ENCODE data around the gene RASSF3.
"Not testable (repeated sequence)": the region's sequence is repeated elsewhere in the genome, so short reads cannot be mapped to it uniquely, and the experiment has no call there.

Gene RASSF3

DNA sequence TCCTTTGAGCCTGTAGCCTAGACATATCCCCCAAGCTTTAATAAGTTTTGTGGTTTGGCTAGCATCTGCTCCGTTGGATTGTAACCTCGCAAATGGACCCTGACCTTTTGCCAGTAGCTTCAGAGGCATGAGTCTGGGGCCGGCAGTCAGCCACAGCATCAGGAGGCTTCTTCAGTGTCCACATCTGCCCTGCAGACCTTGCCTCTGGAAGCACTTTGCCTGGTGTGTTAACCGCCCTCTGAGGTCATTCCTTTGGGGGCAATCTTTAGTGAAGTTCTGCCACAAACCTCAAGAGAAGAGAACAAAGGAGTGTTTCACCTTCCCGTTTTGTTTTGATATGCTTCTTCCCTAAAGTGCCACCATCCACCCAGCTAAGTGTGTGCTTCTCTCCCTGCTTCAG, 77.5 kb downstream of the RASSF3 start:
- peak; percentile 70 for DNase-seq (ENCODE audit: low read depth)
- no peak overlapping the region for H3K4me3 ChIP-seq (ENCODE audit: control insufficient read depth, low read depth, low read length)
- TF ChIP-seq, protein P1, sequence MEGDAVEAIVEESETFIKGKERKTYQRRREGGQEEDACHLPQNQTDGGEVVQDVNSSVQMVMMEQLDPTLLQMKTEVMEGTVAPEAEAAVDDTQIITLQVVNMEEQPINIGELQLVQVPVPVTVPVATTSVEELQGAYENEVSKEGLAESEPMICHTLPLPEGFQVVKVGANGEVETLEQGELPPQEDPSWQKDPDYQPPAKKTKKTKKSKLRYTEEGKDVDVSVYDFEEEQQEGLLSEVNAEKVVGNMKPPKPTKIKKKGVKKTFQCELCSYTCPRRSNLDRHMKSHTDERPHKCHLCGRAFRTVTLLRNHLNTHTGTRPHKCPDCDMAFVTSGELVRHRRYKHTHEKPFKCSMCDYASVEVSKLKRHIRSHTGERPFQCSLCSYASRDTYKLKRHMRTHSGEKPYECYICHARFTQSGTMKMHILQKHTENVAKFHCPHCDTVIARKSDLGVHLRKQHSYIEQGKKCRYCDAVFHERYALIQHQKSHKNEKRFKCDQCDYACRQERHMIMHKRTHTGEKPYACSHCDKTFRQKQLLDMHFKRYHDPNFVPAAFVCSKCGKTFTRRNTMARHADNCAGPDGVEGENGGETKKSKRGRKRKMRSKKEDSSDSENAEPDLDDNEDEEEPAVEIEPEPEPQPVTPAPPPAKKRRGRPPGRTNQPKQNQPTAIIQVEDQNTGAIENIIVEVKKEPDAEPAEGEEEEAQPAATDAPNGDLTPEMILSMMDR (conservative IDR thresholded peaks at IDR 0.05; ENCODE audit: control insufficient read depth, insufficient read depth, low read depth, low read length) = no peak

DNA sequence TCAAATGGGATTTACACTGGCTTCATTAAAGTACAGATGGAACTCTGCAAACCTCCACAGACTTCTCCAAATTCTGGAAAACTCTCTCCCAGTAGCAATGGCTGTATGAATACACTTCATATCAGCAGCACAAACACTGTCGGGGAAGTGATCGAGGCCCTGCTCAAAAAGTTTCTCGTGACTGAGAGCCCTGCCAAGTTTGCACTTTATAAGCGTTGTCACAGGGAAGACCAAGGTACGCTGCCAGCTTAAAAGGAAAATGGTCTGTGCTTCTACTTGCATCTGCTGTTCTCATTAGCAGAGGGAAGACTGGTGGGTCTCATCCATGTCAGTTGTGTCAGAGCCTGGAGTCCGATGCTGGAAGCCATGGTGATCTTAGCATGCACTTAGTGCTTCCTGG, 77.9 kb downstream of the RASSF3 start:
- no peak for DNase-seq (ENCODE audit: low read depth)
- TF ChIP-seq, protein P1 (conservative IDR thresholded peaks at IDR 0.05; ENCODE audit: control insufficient read depth, insufficient read depth, low read depth, low read length) = no peak
- H3K4me3 ChIP-seq (ENCODE audit: control insufficient read depth, low read depth, low read length) = no peak overlapping the region

DNA sequence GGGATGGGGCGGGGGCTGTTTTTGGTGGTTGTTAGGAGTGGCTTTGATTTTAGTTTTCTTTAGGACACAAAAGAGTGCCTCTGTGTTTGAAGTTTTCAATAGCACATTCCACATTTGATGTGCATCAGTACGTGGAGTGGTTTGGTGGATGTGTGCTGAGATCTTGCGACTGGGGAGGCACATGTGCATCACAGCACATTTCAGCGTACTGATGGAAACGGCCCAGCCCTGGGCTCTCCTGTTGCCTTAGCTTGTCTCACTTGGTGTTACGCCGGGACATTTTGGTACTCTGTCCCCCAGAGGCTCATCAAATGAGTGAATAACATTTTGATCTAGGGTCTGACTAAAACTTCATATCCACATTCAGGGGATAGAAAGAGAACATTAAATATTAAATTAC, 78.4 kb downstream of the RASSF3 start:
- no peak overlapping the region for H3K4me3 ChIP-seq (ENCODE audit: control insufficient read depth, low read depth, low read length)
- TF ChIP-seq, protein P1 (conservative IDR thresholded peaks at IDR 0.05; ENCODE audit: control insufficient read depth, insufficient read depth, low read depth, low read length) = no peak
- DNase-seq (ENCODE audit: low read depth) = no peak

DNA sequence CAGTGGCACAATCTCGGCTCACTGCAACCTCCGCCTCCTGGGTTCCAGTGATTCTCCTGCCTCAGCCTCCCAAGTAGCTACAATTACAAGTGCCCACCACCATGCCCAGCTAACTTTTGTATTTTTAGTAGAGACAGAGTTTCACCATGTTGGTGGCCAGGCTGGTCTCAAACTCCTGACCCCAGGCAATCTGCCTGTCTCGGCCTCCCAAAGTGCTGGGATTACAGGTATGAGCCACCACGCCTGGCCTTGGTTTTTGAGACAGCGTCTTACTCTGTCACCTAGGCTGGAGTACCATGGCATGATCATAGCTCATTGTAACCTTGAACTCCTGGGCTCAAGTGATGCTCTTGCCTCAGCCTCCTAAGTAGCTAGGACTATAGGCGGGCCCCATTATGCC, 79.9 kb downstream of the RASSF3 start:
- not testable (repeated sequence) for DNase-seq (ENCODE audit: low read depth); H3K4me3 ChIP-seq (ENCODE audit: control insufficient read depth, low read depth, low read length)

DNA sequence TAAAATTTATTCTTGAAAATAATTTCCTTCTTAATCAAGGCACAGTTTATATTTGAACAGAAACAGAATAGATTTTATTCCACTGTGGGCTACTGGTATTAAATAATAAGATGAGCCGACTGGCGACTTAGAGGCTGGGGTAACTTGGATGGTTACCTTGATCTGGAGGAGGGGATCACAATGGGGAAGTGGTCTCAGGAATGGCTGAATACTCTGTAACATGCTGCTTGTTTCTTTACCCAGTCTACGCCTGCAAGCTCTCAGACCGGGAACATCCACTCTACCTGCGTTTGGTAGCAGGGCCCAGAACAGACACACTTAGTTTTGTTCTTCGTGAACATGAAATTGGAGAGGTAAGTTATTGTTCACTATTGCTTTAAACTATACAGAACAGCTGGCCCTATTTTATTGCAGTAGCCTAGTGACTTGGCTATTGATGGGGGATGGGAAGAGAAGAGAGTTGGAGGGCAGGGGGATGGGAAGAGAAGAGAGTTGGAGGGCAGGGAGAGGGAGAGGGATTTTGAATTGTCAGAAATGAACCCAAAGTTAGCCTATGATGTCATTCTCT, 81.0 kb downstream of the RASSF3 start:
- TF ChIP-seq, protein P1 (conservative IDR thresholded peaks at IDR 0.05; ENCODE audit: control insufficient read depth, insufficient read depth, low read depth, low read length) = no peak
- H3K4me3 ChIP-seq (ENCODE audit: control insufficient read depth, low read depth, low read length) = no peak overlapping the region
- DNase-seq (ENCODE audit: low read depth) = no peak

DNA sequence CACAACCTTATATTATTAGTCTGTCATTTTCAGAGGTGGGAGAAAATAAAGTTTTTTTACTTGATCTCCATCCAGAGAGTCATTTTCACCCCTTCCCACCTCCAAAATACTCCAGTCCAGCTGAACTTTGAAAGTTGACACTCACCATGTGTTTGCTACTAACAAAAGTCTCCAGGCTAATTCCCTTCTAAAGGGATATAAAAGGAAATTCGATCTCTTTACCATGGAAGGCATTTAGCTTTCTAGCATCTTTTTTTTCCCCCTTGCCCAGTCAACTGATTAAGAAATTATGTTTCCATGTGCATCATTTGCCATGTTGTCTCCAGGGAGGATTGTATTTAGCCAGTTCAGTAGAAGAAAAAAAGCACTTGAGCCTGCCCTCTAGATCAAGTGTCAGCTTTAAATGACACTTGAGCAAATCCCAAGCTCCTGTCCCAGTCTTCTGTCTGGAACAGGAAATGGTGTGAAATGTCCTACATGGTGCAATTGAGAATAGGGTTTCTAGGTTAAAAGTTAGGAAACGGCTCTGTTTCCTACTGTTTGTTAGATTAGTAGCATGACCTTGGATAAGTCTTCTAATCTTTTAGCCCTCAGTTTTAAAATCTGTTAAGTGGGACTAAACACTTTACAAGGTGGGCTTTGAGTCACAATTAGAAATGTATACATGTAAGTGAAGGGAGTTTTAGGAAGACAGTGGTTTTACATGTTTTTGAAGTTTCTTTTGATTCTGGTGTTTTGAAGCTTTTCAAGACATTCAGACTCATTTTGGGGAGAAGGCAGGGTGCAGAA, 81.7 kb downstream of the RASSF3 start:
- H3K4me3 ChIP-seq (ENCODE audit: control insufficient read depth, low read depth, low read length) = no peak overlapping the region
- TF ChIP-seq, protein P1 (conservative IDR thresholded peaks at IDR 0.05; ENCODE audit: control insufficient read depth, insufficient read depth, low read depth, low read length) = no peak
- no peak for DNase-seq (ENCODE audit: low read depth)

DNA sequence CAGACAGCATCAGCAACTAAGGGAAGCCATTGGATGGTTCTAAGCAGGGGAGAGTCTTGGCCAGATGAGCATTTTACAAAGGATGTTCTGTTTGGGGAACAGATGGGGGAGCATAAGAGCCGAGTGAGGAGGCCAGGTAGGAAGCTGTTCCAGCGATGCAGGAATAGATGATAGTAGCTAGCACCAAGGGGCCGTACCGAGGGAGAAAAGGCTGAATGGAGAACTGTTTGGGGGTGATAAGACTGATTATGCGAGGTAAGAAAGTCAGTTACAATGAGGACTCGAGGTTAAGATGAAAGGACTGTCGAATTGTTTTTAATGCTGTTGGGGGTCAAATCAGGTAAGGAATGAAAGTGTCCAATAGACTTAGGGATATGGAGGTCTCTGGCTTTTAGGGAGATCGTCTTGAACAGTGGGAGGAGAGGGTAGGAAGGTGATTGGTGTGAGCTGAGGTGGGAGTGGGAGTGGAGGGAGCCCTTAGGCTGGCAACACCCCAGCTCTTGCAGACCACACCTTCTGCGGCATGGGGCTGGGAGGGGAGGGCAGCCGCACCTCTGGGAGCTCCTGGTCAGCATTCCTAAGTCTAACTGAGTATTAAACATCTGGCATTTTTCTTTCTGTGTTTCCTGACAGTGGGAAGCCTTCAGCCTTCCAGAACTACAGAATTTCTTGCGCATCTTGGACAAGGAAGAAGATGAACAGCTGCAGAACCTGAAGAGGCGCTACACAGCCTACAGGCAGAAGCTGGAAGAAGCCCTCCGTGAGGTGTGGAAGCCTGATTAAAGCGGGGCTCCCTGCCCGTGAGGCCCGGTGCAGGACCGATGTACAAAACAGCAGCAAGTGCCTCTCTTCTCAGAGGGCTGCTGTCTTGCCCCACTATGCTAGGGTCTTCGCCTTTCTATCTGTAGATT, 84.1 kb downstream of the RASSF3 start:
- H3K4me3 ChIP-seq (ENCODE audit: control insufficient read depth, low read depth, low read length) = no peak overlapping the region
- TF ChIP-seq, protein P1 (conservative IDR thresholded peaks at IDR 0.05; ENCODE audit: control insufficient read depth, insufficient read depth, low read depth, low read length) = no peak
- DNase-seq (ENCODE audit: low read depth) = no peak

Data from fibroblast of mammary gland (primary cell).